ENCODE measurements around the gene OTOF. TPM values are rescaled to one million over a fixed set of nuclear protein-coding genes. Genes with fewer than 3 reads are reported as not detected.

Gene OTOF
- total and polyA plus RNA-seq, 2 of the 4 experiments (the other 2 are of a cell fraction) = 0.03 TPM; not detected in 1

GRCh38 chr2:26523750-26524149 lies 45.8 kb upstream of the OTOF start:
- in situ Hi-C loops (cut with MboI; ENCODE audit: low sequenced_read_pairs) = no loop called here
- dilution Hi-C loops (cut with HindIII; ENCODE audit: low sequenced_read_pairs, unreplicated experiment) = no loop called here
- no peak for TF ChIP-seq CHD1 (IDR thresholded peaks at IDR 0.05; ENCODE audit: low read depth, low read length)
- no peak for TF ChIP-seq MXI1 (IDR thresholded peaks at IDR 0.05; ENCODE audit: borderline replicate concordance, low read depth, low read length)
- TF ChIP-seq BHLHE40 (IDR thresholded peaks at IDR 0.05; ENCODE audit: low read depth, low read length) = no peak
- TF ChIP-seq POLR2A (IDR thresholded peaks at IDR 0.05; ENCODE audit: low read depth, low read length) = no peak
- TF ChIP-seq RAD21 (IDR thresholded peaks at IDR 0.05; ENCODE audit: low read length) = no peak
- no peak for TF ChIP-seq MAFK (IDR thresholded peaks at IDR 0.05; ENCODE audit: low read depth, low read length)
- TF ChIP-seq FOS (IDR thresholded peaks at IDR 0.05; ENCODE audit: low read depth, low read length) = no peak
- TF ChIP-seq RFX5 (IDR thresholded peaks at IDR 0.05; ENCODE audit: low read depth, low read length) = no peak
- TF ChIP-seq SMC3 (IDR thresholded peaks at IDR 0.05; ENCODE audit: low read depth, low read length) = no peak

More at GRCh38 chr2:26523750-26524149, 45.8 kb upstream of the OTOF start:
- H3K79me1 ChIP-seq (ENCODE audit: low read depth in 1 of 2, low read length in 2 of 2) = no peaks in the 10 kb centered on the region
- H3K18ac ChIP-seq (ENCODE audit: low read depth, low read length) = no peak overlapping the region
- H3K4me1 ChIP-seq (ENCODE audit: control insufficient read depth, insufficient read depth, low read length) = no peaks in the 10 kb centered on the region
- H2BK5ac ChIP-seq (ENCODE audit: low read depth, low read length, poor library complexity, severe bottlenecking) = no peak overlapping the region
- BruUV-seq (replicated peaks) = no TSS peak
- H3K9me1 ChIP-seq (ENCODE audit: insufficient read depth, low read length) = no peaks in the 10 kb centered on the region
- H3K27me3 ChIP-seq (ENCODE audit: control insufficient read depth, insufficient read depth, low read length) = peaks cover 53% of the 10 kb centered on the region
- no peak overlapping the region for H2AFZ ChIP-seq (replicated peaks; ENCODE audit: low read length, poor library complexity)
- DNase-seq (no peak), ATAC-seq (ENCODE audit: low read depth) (no peak)
- no peaks in the 10 kb centered on the region for H4K20me1 ChIP-seq (ENCODE audit: insufficient read depth, low read length)
- no peak overlapping the region for H4K91ac ChIP-seq (ENCODE audit: insufficient read depth, low read depth, low read length)
- H3K4ac ChIP-seq (ENCODE audit: low read depth, low read length) = no peak overlapping the region
- no peak overlapping the region for H4K8ac ChIP-seq (ENCODE audit: low read depth in 2 of 2, low read length in 2 of 2)
- H3K23ac ChIP-seq (ENCODE audit: low read depth, low read length) = no peak overlapping the region
- H3K56ac ChIP-seq (ENCODE audit: extremely low read depth, insufficient read depth, low read length) = no peak overlapping the region
- H3K9me3 ChIP-seq (ENCODE audit: control insufficient read depth, insufficient read depth, low read length) = no peaks in the 10 kb centered on the region
- no peak overlapping the region for H2AK5ac ChIP-seq (ENCODE audit: low read depth, low read length)
- no peak overlapping the region for H3K14ac ChIP-seq (replicated peaks; ENCODE audit: low read depth, low read length)
- no peak overlapping the region for H2BK15ac ChIP-seq (ENCODE audit: low read depth, low read length)
- ChIA-PET POLR2A (ENCODE audit: unreplicated experiment) (no interaction called here), CTCF (no interaction called here)
- no peak overlapping the region for H2AK9ac ChIP-seq (replicated peaks; ENCODE audit: low read depth, low read length, poor library complexity)
- H3K4me2 ChIP-seq (ENCODE audit: low read depth, low read length) = no peak overlapping the region
- intact Hi-C loops (cut with micrococcal nuclease) = no loop called here
- no peak overlapping the region for H2BK120ac ChIP-seq (ENCODE audit: low read depth, low read length)
- no peak overlapping the region for H3K9ac ChIP-seq (ENCODE audit: low read depth, low read length)
- no peaks in the 10 kb centered on the region for H3K36me3 ChIP-seq (ENCODE audit: control insufficient read depth, insufficient read depth, low read length)
- no peak overlapping the region for H4K5ac ChIP-seq (ENCODE audit: low read depth, low read length)
- H3K27ac ChIP-seq (ENCODE audit: insufficient read depth, low read length) = no peak overlapping the region
- no peak overlapping the region for H2BK20ac ChIP-seq (ENCODE audit: low read depth, low read length)
- H3K4me3 ChIP-seq (ENCODE audit: insufficient read depth, low read depth, low read length) = no peak overlapping the region
